ENCODE data around the gene NKX6-2. TPM values are rescaled to one million over a fixed set of nuclear protein-coding genes. Genes with fewer than 3 reads are reported as not detected.

NKX6-2 gene
- total and polyA plus RNA-seq, 2 experiments from 2014 or later: 0.24 to 9.3 TPM

- H3K27ac Mint-ChIP-seq: no peak overlapping the region
- Histone ChIP-seq H3K4me2 (no peak overlapping the region), H3K4me1 (ENCODE audit: insufficient read depth) (no peaks in the 10 kb centered on the region), H3F3A (replicated peaks; ENCODE audit: low read depth) (no peaks in the 10 kb centered on the region), H4K20me1 (replicated peaks; ENCODE audit: insufficient read depth) (no peaks in the 10 kb centered on the region), H2AFZ (no peak overlapping the region), H3K9me2 (ENCODE audit: insufficient read depth) (no peaks in the 10 kb centered on the region), H3K4me3 (no peak overlapping the region), H3K36me3 (ENCODE audit: insufficient read depth) (no peaks in the 10 kb centered on the region), H3K27ac (ENCODE audit: low read depth) (no peak overlapping the region), H3K27me3 (ENCODE audit: insufficient read depth) (no peaks in the 10 kb centered on the region), H3K79me2 (replicated peaks; ENCODE audit: insufficient read depth) (no peaks in the 10 kb centered on the region)
- TF ChIP-seq NANOG (IDR thresholded peaks at IDR 0.05; ENCODE audit: borderline replicate concordance) (no peak), POLR2AphosphoS5 (IDR thresholded peaks at IDR 0.05; ENCODE audit: low read depth) (no peak), CREB1 (CRISPR knock-in tag; IDR thresholded peaks at IDR 0.05; ENCODE audit: low read depth) (no peak), ETS1 (IDR thresholded peaks at IDR 0.05) (no peak), JUNB (IDR thresholded peaks at IDR 0.05; ENCODE audit: unreplicated experiment) (no peak), EZH2phosphoT487 (IDR thresholded peaks at IDR 0.05; ENCODE audit: unreplicated experiment) (no peak), ZNF331 (CRISPR knock-in tag; IDR thresholded peaks at IDR 0.05; ENCODE audit: low read depth) (no peak), REST (IDR thresholded peaks at IDR 0.05; ENCODE audit: unreplicated experiment) (no peak), CTCF (conservative IDR thresholded peaks at IDR 0.05; ENCODE audit: low read depth in 2 of 2) (no peak), STAT1 (IDR thresholded peaks at IDR 0.05; ENCODE audit: unreplicated experiment) (no peak), EZH2 (IDR thresholded peaks at IDR 0.05; ENCODE audit: low read depth, unreplicated experiment) (no peak), ZNF114 (CRISPR knock-in tag; IDR thresholded peaks at IDR 0.05) (no peak), ZNF462 (CRISPR knock-in tag; IDR thresholded peaks at IDR 0.05) (no peak)
- DNase-seq (ENCODE audit: low spot score) (no peak), ATAC-seq (no peak)
- H3K4me3 Mint-ChIP-seq: no peak overlapping the region
- H3K4me1 Mint-ChIP-seq: 0 out of 3 replicates have a peak, but pooled peaks cover 3% of the 10 kb centered on the region
- H3K36me3 Mint-ChIP-seq (ENCODE audit: low read depth): no peaks in the 10 kb centered on the region
- peaks cover 2% of the 10 kb centered on the region; the same call in 1 of the 3 replicates for H3K9me3 Mint-ChIP-seq
- peaks cover 6% of the 10 kb centered on the region for H3K27me3 Mint-ChIP-seq (ENCODE audit: insufficient read depth, low read depth, poor library complexity)
These were observed 27.9 kb upstream of the NKX6-2 start for GRCh38 chr10:132813560-132814468.
